IMR-90 (cell line): Measurements from ENCODE around the gene EEPD1. TPM values are rescaled to one million over a fixed set of nuclear protein-coding genes. Genes with fewer than 3 reads are reported as not detected.
"Not testable (repeated sequence)": the region's sequence is repeated elsewhere in the genome, so short reads cannot be mapped to it uniquely, and the experiment has no call there.

Experiments used
- ATAC-seq: fragments of 200-7000 bp; cut with Tn5 transposase; 2 replicates; pipeline ENCODE4 v1.9.1; 2020; ENCODE audit warnings: low read depth, mild to moderate bottlenecking, moderate library complexity
- BruUV-seq: library from RNA; stranded (reverse); fragments of 400-500 nt; replicated peaks from 2 replicates; lab custom pipeline; 2021; lab: Mats Ljungman, UMichigan
- CTCF ChIA-PET: fragments of 300-600 bp; formaldehyde crosslinking; extraction: SDS; loops from one replicate; lab custom pipeline; 2021; ENCODE audit warnings: antibody characterized with exemption; lab: Yijun Ruan, JAX
- POLR2A ChIA-PET: fragments of 300-600 bp; sonication (Branson Sonifier 250); formaldehyde crosslinking; loops from one replicate; lab custom pipeline; 2022; ENCODE audit warnings: antibody characterized with exemption; ENCODE audit not compliant: unreplicated experiment; lab: Charles Lee
- DNase-seq: peaks from one replicate; pipeline ENCODE4 v3.0.0; 2013
- H2AFZ ChIP-seq: replicated peaks from 2 replicates; pipeline ENCODE3; 2013; ENCODE audit warnings: low read length, mild to moderate bottlenecking; ENCODE audit not compliant: poor library complexity
- H2AK5ac ChIP-seq: 2 replicates; pipeline ENCODE4 v1.6.1; 2013; ENCODE audit warnings: low read depth, low read length, inconsistent platforms
- H2AK9ac ChIP-seq: replicated peaks from 2 replicates; pipeline ENCODE3; 2013; ENCODE audit warnings: mild to moderate bottlenecking, low read depth, low read length, moderate library complexity; ENCODE audit not compliant: poor library complexity
- H2BK120ac ChIP-seq: 2 replicates; pipeline ENCODE4 v1.6.1; 2013; ENCODE audit warnings: low read depth, low read length, inconsistent platforms
- H2BK15ac ChIP-seq: 3 replicates; pipeline ENCODE4 v1.6.1; 2013; ENCODE audit warnings: low read depth, low read length, inconsistent platforms
- H2BK20ac ChIP-seq: 2 replicates; pipeline ENCODE4 v1.6.1; 2013; ENCODE audit warnings: low read depth, mild to moderate bottlenecking, inconsistent platforms, low read length, moderate library complexity
- H2BK5ac ChIP-seq: 2 replicates; pipeline ENCODE4 v1.6.1; 2013; ENCODE audit warnings: mild to moderate bottlenecking, low read depth, low read length, inconsistent platforms; ENCODE audit not compliant: poor library complexity, severe bottlenecking
- H3K14ac ChIP-seq: replicated peaks from 2 replicates; pipeline ENCODE4 v1.6.1; 2013; ENCODE audit warnings: low read depth, low read length, inconsistent platforms
- H3K18ac ChIP-seq: 2 replicates; pipeline ENCODE4 v1.6.1; 2013; ENCODE audit warnings: low read depth, low read length, control low read depth
- H3K23ac ChIP-seq: 2 replicates; pipeline ENCODE4 v1.6.1; 2013; ENCODE audit warnings: low read depth, low read length, inconsistent platforms
- H3K27ac ChIP-seq: 2 replicates; pipeline ENCODE4 v1.5.1; 2013; ENCODE audit warnings: mild to moderate bottlenecking, control low read depth, low read length; ENCODE audit not compliant: insufficient read depth
- H3K27me3 ChIP-seq: 2 replicates; pipeline ENCODE4 v1.6.1; 2013; ENCODE audit warnings: low read length; ENCODE audit not compliant: control insufficient read depth, insufficient read depth
- H3K36me3 ChIP-seq: 2 replicates; pipeline ENCODE4 v1.6.1; 2013; ENCODE audit warnings: low read length, mixed read lengths; ENCODE audit not compliant: control insufficient read depth, insufficient read depth
- H3K4ac ChIP-seq: 2 replicates; pipeline ENCODE4 v1.6.1; 2013; ENCODE audit warnings: low read depth, low read length, inconsistent platforms
- H3K4me1 ChIP-seq: 2 replicates; pipeline ENCODE4 v1.6.1; 2013; ENCODE audit warnings: low read length, mixed read lengths; ENCODE audit not compliant: control insufficient read depth, insufficient read depth
- H3K4me2 ChIP-seq: 2 replicates; pipeline ENCODE4 v1.6.1; 2013; ENCODE audit warnings: low read depth, mild to moderate bottlenecking, control low read depth, low read length, moderate library complexity
- H3K4me3 ChIP-seq: 2 replicates; pipeline ENCODE4 v1.5.1; 2013; ENCODE audit warnings: low read depth, mild to moderate bottlenecking, control low read depth, low read length, moderate library complexity; ENCODE audit not compliant: insufficient read depth
- H3K56ac ChIP-seq: 2 replicates; pipeline ENCODE4 v1.6.1; 2013; ENCODE audit warnings: low read length, inconsistent platforms; ENCODE audit not compliant: insufficient read depth; ENCODE audit errors: extremely low read depth
- H3K79me1 ChIP-seq, 2 experiments: 2 replicates each; pipeline ENCODE4 v1.6.1; 2013; ENCODE audit warnings: low read length in 2 of 2, inconsistent platforms in 1 of 2, low read depth in 1 of 2
- H3K9ac ChIP-seq: 2 replicates; pipeline ENCODE4 v1.6.1; 2013; ENCODE audit warnings: low read depth, low read length, control low read depth
- H3K9me1 ChIP-seq: 2 replicates; pipeline ENCODE4 v1.6.1; 2013; ENCODE audit warnings: low read length, inconsistent platforms; ENCODE audit not compliant: insufficient read depth
- H3K9me3 ChIP-seq: 2 replicates; pipeline ENCODE4 v1.6.1; 2013; ENCODE audit warnings: low read length; ENCODE audit not compliant: control insufficient read depth, insufficient read depth
- H4K20me1 ChIP-seq: 2 replicates; pipeline ENCODE4 v1.6.1; 2013; ENCODE audit warnings: low read length, inconsistent platforms; ENCODE audit not compliant: insufficient read depth
- H4K5ac ChIP-seq: 2 replicates; pipeline ENCODE4 v1.6.1; 2013; ENCODE audit warnings: mild to moderate bottlenecking, low read depth, low read length, control low read depth
- H4K8ac ChIP-seq, 2 experiments: 2 replicates each; pipeline ENCODE4 v1.6.1; 2013; ENCODE audit warnings: low read depth in 2 of 2, low read length in 2 of 2, control low read depth in 1 of 2, inconsistent platforms in 1 of 2
- H4K91ac ChIP-seq: 2 replicates; pipeline ENCODE4 v1.6.1; 2013; ENCODE audit warnings: low read depth, low read length, inconsistent platforms; ENCODE audit not compliant: insufficient read depth
- MAZ ChIP-seq: IDR thresholded peaks from 2 replicates; pipeline ENCODE4 v1.6.1; 2012; ENCODE audit warnings: low read depth, mild to moderate bottlenecking, low read length, improper control_type of control experiment, moderate library complexity, borderline replicate concordance
- RAD21 ChIP-seq: IDR thresholded peaks from 2 replicates; pipeline ENCODE4 v1.6.1; 2012; ENCODE audit warnings: low read length, improper control_type of control experiment
- SMC3 ChIP-seq: fragments of 150-350 bp; IDR thresholded peaks from 2 replicates; pipeline ENCODE4 v1.6.1; 2016; ENCODE audit warnings: low read depth, mild to moderate bottlenecking, antibody characterized with exemption, low read length, moderate library complexity
- WGBS, 2 experiments: methylation state at CpG; one replicate each; pipeline versions ENCODE4 v1.1.5 to v1.1.7; 2013; ENCODE audit warnings: missing lambda C conversion rate in 2 of 2; ENCODE audit not compliant: insufficient read length in 1 of 2; ENCODE audit errors: extremely low coverage in 2 of 2; 5-methylcytosine and 5-hydroxymethylcytosine counted together
- dilution Hi-C: fragments of 300-500 bp; cut with HindIII; formaldehyde crosslinking; loops from one replicate; pipeline ENCODE4 v1.14.3; 2018; ENCODE audit warnings: low sequenced_read_pairs; ENCODE audit not compliant: unreplicated experiment
- in situ Hi-C: fragments of 300-500 bp; cut with MboI; formaldehyde crosslinking; loops from 3 replicates; pipeline ENCODE4 v1.14.3; 2019; ENCODE audit warnings: low sequenced_read_pairs, inconsistent platforms, mixed read lengths
- intact Hi-C: fragments of 100-400 bp; cut with micrococcal nuclease; formaldehyde crosslinking; loops from 2 replicates; pipeline ENCODE4 v1.10.0; 2022
- polyA plus RNA-seq, 3 experiments: library from polyadenylated mRNA; depleted of rRNA; stranded (reverse); fragments of >200 nt; gene quantifications; 2 replicates each; pipeline ENCODE4 v1.2.3, GENCODE V29; 2012; ENCODE audit warnings: low replicate concordance in 1 of 3
- total RNA-seq: library from RNA; depleted of rRNA; stranded (reverse); fragments of >200 nt; gene quantifications from 2 replicates; pipeline ENCODE4 v1.2.3, GENCODE V29; 2012

EEPD1 gene
- total and polyA plus RNA-seq, 2 of the 4 experiments (the other 2 are of a cell fraction) = 7.3 to 15.2 TPM

GRCh38 chr7:36258510-36259259 lies 105.6 kb downstream of the EEPD1 start:
- WGBS, 2 experiments = 40% methylated on average over 10 of the region's 18 CpGs; no CpG with 5 or more reads in 1 of the 2 experiments
- intact Hi-C loops, H3K27me3 ChIP-seq, H3K9me3 ChIP-seq, dilution Hi-C loops, BruUV-seq, H3K4me3 ChIP-seq, H3K36me3 ChIP-seq, POLR2A ChIA-PET, H4K20me1 ChIP-seq, in situ Hi-C loops: not testable (repeated sequence)
- peak overlapping the region; percentile 99 for H3K4ac ChIP-seq
- peaks cover 4 to 28% of the 10 kb centered on the region in 2 experiments; a peak in 3 of 4 replicates for H3K79me1 ChIP-seq
- TF ChIP-seq RAD21 = 0 out of 2 replicates have a peak, but pooled peaks have one; percentile 3
- TF ChIP-seq SMC3 = peak; percentile 10; the same call in 1 of the 2 replicates
- peak; percentile 21; the same call in 1 of the 2 replicates for TF ChIP-seq MAZ
- H2BK120ac ChIP-seq = peak overlapping the region; percentile 99
- H2BK5ac ChIP-seq = peak overlapping the region; percentile 69
- H2AK5ac ChIP-seq = peak overlapping the region; percentile 98; the same call in 1 of the 2 replicates
- H2AK9ac ChIP-seq = peak overlapping the region; percentile 65
- peak overlapping the region; percentile 97 for H2BK20ac ChIP-seq
- CTCF ChIA-PET = interaction anchor here (1.0 kb wide), 1 partner anchor 10 kb away, joined by 3 read pairs; no protein-coding TSS in a partner anchor
- peak overlapping the region; percentile 58 for H4K5ac ChIP-seq
- peak overlapping the region; percentile 63 for H3K27ac ChIP-seq
- ATAC-seq = peak; percentile 99
- H3K14ac ChIP-seq = peak overlapping the region; percentile 99
- peak overlapping the region; percentile 86 for H2AFZ ChIP-seq
- peak overlapping the region; percentile 64 to 97; a peak in 3 of 4 replicates for H4K8ac ChIP-seq
- H4K91ac ChIP-seq = peak overlapping the region; percentile 79
- H3K56ac ChIP-seq = peak overlapping the region; percentile 39; the same call in 1 of the 2 replicates
- peak overlapping the region; percentile 58 for H3K18ac ChIP-seq
- peaks cover 14% of the 10 kb centered on the region for H3K4me1 ChIP-seq
- H3K9ac ChIP-seq = peak overlapping the region; percentile 13; the same call in 1 of the 2 replicates
- H3K23ac ChIP-seq = peak overlapping the region; percentile 94
- peaks cover 12% of the 10 kb centered on the region for H3K9me1 ChIP-seq
- peak overlapping the region; percentile 98; the same call in 2 of the 3 replicates for H2BK15ac ChIP-seq
- DNase-seq = peak; percentile 93
- H3K4me2 ChIP-seq = peak overlapping the region; percentile 53
